NK-92 (cell line): Measurements from ENCODE around the gene PADI1.

Experiments
- DNase-seq: peaks from one replicate; lab custom pipeline; 2025; ENCODE audit not compliant: unreplicated experiment; lab: John Stamatoyannopoulos, UW

Gene PADI1

GRCh38 chr1:17181781-17182464 is 23.0 kb upstream of the PADI1 start:
- DNase-seq: no peak

GRCh38 chr1:17183388-17184160 is 21.4 kb upstream of the PADI1 start:
- no peak for DNase-seq

GRCh38 chr1:17184161-17184665 is 20.7 kb upstream of the PADI1 start:
- no peak for DNase-seq

- DNase-seq: no peak
These were observed 20.0 kb upstream of the PADI1 start for GRCh38 chr1:17184822-17185484.

GRCh38 chr1:17185485-17185860 is 19.5 kb upstream of the PADI1 start:
- DNase-seq: no peak

GRCh38 chr1:17186216-17186909 is 18.6 kb upstream of the PADI1 start:
- DNase-seq: no peak

- no peak for DNase-seq
These were observed 17.9 kb upstream of the PADI1 start for GRCh38 chr1:17187051-17187450.

- no peak for DNase-seq
These were observed 16.7 kb upstream of the PADI1 start for GRCh38 chr1:17188217-17188616.

GRCh38 chr1:17188889-17189631 is 15.9 kb upstream of the PADI1 start:
- DNase-seq: no peak

- DNase-seq: no peak
These were observed 15.3 kb upstream of the PADI1 start for GRCh38 chr1:17189632-17189990.

GRCh38 chr1:17190010-17190995 is 14.6 kb upstream of the PADI1 start:
- no peak for DNase-seq

- no peak for DNase-seq
These were observed 13.0 kb upstream of the PADI1 start for GRCh38 chr1:17191990-17192242.

- DNase-seq: no peak
These were observed 12.3 kb upstream of the PADI1 start for GRCh38 chr1:17192394-17193221.

GRCh38 chr1:17193222-17194132 is 11.5 kb upstream of the PADI1 start:
- DNase-seq: no peak

- DNase-seq: no peak
These were observed 10.8 kb upstream of the PADI1 start for GRCh38 chr1:17194133-17194475.

- no peak for DNase-seq
These were observed 10.1 kb upstream of the PADI1 start for GRCh38 chr1:17194615-17195528.

GRCh38 chr1:17195731-17196130 is 9.2 kb upstream of the PADI1 start:
- DNase-seq: no peak
